A549 treated with DMSO at 1 μM for 4 hours (cell line): Measurements from ENCODE around the gene BRSK2. TPM values are rescaled to one million over a fixed set of nuclear protein-coding genes. Genes with fewer than 3 reads are reported as not detected.

ENCODE experiments used
- total RNA-seq: library from RNA; stranded (reverse); fragments of 200-300 nt; extraction: Qiagen RNA extraction; gene quantifications from 5 replicates; pipeline ENCODE4 v1.2.3, GENCODE V29; 2022; ENCODE audit warnings: low read depth

BRSK2 gene
- total RNA-seq, result 6.5 to 7.6 TPM (median 6.8 TPM) in 5 replicates

GRCh38 chr11:1389932-1390568 lies at the start of gene BRSK2:
Gene BRSK2, plus strand, starts transcription at chr11:1389934. Its CDS starts 351 bp downstream, at chr11:1390285.

GRCh38 chr11:1486054-1486825 lies 96.5 kb downstream of the BRSK2 start, which contains the start of gene MOB2:
Gene MOB2, minus strand, starts transcription at chr11:1486779. Its CDS starts 223 bp downstream, at chr11:1486556.

Other genes starting within 250 kb of the BRSK2 start
- 2.3 to 5.4 TPM (median 4.6 TPM) in 5 replicates for gene MUC5AC, start 232.0 kb upstream of the BRSK2 start, total RNA-seq
- 2.3 to 4.3 TPM (median 2.9 TPM) in 5 replicates for gene MUC5B, start 166.9 kb upstream of the BRSK2 start, total RNA-seq
- gene TOLLIP, start 80.3 kb upstream of the BRSK2 start, total RNA-seq, result 37.7 to 60.1 TPM (median 53.8 TPM) in 5 replicates
- 40.0 to 49.9 TPM (median 43.9 TPM) in 5 replicates for gene MOB2, start 96.8 kb downstream of the BRSK2 start, total RNA-seq
- gene DUSP8, start 182.3 kb downstream of the BRSK2 start, total RNA-seq, result 0.96 to 1.9 TPM (median 1.6 TPM) in 5 replicates
- not detected in 5 replicates for gene KRTAP5-1, start 195.3 kb downstream of the BRSK2 start, total RNA-seq
- gene KRTAP5-2, start 208.4 kb downstream of the BRSK2 start, total RNA-seq, result not detected in 5 replicates
- not detected in 5 replicates for gene KRTAP5-3, start 218.5 kb downstream of the BRSK2 start, total RNA-seq
- not detected in 5 replicates for gene KRTAP5-4, start 232.2 kb downstream of the BRSK2 start, total RNA-seq
- not detected in 5 replicates for gene KRTAP5-5, start 239.8 kb downstream of the BRSK2 start, total RNA-seq